Measurements from ENCODE around the gene CAPN11.
"Not testable (repeated sequence)": the region's sequence is repeated elsewhere in the genome, so short reads cannot be mapped to it uniquely, and the experiment has no call there.

Gene CAPN11

DNA sequence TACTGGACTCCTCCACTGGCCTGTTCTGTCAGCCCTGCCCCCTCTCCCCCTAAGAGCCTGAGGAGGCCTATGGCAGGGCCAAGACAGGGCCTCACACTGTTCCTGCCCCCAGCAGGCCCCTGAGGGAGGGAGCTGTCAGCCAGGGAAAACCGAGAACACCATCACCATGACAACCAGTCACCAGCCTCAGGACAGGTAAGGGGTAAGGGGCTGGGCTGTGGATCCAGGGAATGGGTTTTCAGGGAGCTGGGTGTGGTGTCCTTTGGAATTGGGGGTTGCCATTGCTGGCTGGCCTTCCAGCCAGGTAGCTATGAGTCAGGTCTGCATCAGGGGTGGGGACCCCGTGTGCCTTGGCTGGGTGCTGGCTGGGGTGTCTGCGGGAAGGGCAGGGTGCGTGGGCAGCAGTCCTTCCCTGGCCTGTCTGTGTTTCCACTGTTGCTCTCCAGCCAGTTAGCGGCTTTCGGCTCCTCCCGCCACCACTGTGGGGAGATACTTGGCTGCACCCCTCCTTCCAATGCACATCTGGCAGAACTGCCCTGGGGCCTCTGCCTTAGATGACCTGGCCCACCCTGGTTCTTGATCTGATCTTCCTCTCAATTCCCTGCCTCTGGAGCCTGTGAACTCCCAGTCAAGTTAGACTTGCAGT, 68.7 kb downstream of the CAPN11 start:
- DNase-seq (ENCODE audit: extremely low read depth, low read depth): no peak
- no peak overlapping the region for H3K4me3 ChIP-seq (replicated peaks; ENCODE audit: low read depth, low read length)
- TF ChIP-seq, protein P1, sequence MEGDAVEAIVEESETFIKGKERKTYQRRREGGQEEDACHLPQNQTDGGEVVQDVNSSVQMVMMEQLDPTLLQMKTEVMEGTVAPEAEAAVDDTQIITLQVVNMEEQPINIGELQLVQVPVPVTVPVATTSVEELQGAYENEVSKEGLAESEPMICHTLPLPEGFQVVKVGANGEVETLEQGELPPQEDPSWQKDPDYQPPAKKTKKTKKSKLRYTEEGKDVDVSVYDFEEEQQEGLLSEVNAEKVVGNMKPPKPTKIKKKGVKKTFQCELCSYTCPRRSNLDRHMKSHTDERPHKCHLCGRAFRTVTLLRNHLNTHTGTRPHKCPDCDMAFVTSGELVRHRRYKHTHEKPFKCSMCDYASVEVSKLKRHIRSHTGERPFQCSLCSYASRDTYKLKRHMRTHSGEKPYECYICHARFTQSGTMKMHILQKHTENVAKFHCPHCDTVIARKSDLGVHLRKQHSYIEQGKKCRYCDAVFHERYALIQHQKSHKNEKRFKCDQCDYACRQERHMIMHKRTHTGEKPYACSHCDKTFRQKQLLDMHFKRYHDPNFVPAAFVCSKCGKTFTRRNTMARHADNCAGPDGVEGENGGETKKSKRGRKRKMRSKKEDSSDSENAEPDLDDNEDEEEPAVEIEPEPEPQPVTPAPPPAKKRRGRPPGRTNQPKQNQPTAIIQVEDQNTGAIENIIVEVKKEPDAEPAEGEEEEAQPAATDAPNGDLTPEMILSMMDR (IDR thresholded peaks at IDR 0.05; ENCODE audit: low read depth, low read length, missing control alignments): no peak

GRCh38 chr6:44228031-44228430, 69.4 kb downstream of the CAPN11 start:
- no peak overlapping the region for H3K4me3 ChIP-seq (replicated peaks; ENCODE audit: low read depth, low read length)
- no peak for DNase-seq (ENCODE audit: extremely low read depth, low read depth)
- TF ChIP-seq, protein P1 (IDR thresholded peaks at IDR 0.05; ENCODE audit: low read depth, low read length, missing control alignments): no peak

DNA sequence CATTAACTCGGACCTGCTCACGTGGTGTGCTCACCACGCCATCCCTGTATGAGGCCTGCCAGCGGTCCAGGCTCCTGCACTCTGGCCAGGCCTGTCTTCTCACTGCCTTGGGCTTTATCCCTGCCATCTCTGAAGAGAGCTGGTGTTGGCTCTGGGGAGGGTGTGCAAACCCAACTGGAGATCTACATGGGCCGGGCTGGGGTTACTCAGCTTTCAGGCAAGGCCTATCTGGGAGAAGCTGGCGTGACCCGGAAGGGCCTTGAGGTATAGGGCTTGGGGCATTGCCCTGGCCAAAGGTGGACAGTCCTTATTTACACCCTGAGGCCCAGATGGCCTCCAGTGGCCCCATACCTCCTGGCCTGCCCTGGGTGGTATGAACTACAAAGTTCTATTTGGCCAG, 69.8 kb downstream of the CAPN11 start:
- TF ChIP-seq, protein P1 (IDR thresholded peaks at IDR 0.05; ENCODE audit: low read depth, low read length, missing control alignments): no peak
- no peak for DNase-seq (ENCODE audit: extremely low read depth, low read depth)
- H3K4me3 ChIP-seq (replicated peaks; ENCODE audit: low read depth, low read length): no peak overlapping the region

GRCh38 chr6:44228836-44229235, 70.2 kb downstream of the CAPN11 start:
- TF ChIP-seq, protein P1 (IDR thresholded peaks at IDR 0.05; ENCODE audit: low read depth, low read length, missing control alignments): no peak
- no peak for DNase-seq (ENCODE audit: extremely low read depth, low read depth)
- no peak overlapping the region for H3K4me3 ChIP-seq (replicated peaks; ENCODE audit: low read depth, low read length)

GRCh38 chr6:44229376-44230033, 70.9 kb downstream of the CAPN11 start:
- TF ChIP-seq, protein P1 (IDR thresholded peaks at IDR 0.05; ENCODE audit: low read depth, low read length, missing control alignments): no peak
- no peak for DNase-seq (ENCODE audit: extremely low read depth, low read depth)
- no peak overlapping the region for H3K4me3 ChIP-seq (replicated peaks; ENCODE audit: low read depth, low read length)

DNA sequence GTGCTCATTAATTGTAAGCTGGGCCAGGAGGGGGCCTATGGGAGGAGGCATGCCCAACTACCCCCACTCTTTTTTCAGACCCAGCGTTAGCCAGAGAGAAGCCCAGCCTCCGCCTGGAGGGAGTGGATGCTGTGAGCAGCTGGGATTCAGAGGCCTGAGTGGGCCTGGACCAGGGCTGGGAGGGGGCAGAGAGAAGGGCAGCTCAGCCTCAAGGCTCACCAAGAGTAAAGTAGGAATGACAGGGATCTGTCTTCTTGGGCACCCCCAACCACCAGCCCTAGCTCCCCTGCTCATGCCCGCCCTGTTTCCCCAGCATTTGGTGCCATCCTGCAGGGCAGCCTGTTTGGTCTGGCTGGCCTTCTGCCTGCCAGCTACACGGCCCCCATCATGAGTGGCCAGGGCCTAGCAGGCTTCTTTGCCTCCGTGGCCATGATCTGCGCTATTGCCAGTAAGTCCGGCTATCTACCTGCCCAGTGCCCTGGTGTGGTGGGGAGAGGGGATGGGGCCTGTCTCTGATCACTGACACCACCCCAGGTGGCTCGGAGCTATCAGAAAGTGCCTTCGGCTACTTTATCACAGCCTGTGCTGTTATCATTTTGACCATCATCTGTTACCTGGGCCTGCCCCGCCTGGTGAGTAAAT, 71.5 kb downstream of the CAPN11 start:
- no peak for DNase-seq (ENCODE audit: extremely low read depth, low read depth)
- no peak overlapping the region for H3K4me3 ChIP-seq (replicated peaks; ENCODE audit: low read depth, low read length)

DNA sequence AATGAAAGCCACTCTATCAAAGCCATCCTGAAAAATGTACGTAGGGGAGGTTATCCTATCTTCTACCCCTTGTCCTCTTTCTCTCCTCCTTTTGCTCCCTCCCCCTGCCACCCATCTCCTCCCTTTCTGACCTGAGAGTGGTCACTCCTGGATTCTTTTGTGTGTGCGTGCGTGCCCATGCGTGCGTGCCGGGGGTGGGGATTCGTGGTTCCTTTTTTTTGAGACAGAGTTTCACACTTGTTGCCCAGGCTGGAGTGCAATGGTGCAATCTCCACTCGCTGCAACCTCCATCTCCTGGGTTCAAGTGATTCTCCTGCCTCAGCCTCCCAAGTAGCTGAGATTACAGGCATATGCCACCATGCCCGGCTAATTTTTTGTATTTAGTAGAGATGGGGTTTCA, 72.8 kb downstream of the CAPN11 start:
- not testable (repeated sequence) for H3K4me3 ChIP-seq (replicated peaks; ENCODE audit: low read depth, low read length); DNase-seq (ENCODE audit: extremely low read depth, low read depth)

More for the DNA sequence above, 71.5 kb downstream of the CAPN11 start:
- TF ChIP-seq, protein P1 (IDR thresholded peaks at IDR 0.05; ENCODE audit: low read depth, low read length, missing control alignments): no peak
